GM21825 (cell line): ENCODE measurements around the gene CSF2.

Experiments used
- ATAC-seq: cut with Tn5 transposase; IDR thresholded peaks from one replicate; pipeline ENCODE4 v1.9.1; 2021; ENCODE audit warnings: mild to moderate bottlenecking, moderate library complexity; ENCODE audit not compliant: unreplicated experiment

Gene CSF2

DNA sequence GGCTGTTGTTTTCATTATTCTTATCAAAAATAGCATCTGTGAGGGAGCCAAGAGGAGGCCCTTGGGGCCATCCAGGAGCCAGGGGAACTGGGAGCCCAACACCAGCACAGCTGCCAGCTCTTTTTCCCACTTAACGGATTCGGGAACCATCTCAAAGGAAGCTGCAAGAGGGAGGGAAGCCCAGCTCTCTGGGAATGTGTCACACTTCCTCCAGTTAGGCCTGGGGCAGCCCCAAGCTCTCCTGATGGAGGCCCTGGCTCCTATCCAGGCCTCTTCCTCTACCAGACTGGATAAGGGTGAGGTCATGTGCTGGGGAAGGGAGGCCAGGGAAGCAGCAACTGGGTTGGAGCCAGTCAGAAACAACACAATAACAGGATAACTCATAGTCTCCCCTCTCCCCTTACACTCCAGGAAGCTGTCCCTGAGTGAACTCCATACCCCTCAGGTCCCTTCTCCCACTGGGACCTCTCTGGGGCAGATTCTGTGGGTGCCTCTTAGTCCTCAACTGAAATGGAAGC is 12.7 kb downstream of the CSF2 start:
- ATAC-seq, result no peak

DNA sequence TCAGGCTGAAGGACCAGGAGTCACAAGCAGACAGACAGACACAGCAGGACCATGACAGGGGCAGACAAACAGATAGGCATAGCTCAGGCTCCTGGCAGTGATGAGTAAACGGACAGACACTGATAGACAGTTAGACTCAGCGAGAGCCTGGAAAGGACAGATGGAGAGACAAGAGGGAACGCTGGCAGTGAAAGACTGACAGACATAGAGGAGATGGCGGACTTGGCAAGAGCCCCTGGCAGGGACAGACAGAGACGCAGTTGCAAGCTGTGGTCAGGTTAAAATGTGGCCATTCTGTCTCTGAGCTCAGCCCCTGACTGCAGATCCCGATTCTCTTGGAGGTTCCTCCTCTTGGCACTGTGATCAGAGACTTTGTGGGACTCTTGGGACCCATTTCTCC is 13.6 kb downstream of the CSF2 start:
- no peak for ATAC-seq

DNA sequence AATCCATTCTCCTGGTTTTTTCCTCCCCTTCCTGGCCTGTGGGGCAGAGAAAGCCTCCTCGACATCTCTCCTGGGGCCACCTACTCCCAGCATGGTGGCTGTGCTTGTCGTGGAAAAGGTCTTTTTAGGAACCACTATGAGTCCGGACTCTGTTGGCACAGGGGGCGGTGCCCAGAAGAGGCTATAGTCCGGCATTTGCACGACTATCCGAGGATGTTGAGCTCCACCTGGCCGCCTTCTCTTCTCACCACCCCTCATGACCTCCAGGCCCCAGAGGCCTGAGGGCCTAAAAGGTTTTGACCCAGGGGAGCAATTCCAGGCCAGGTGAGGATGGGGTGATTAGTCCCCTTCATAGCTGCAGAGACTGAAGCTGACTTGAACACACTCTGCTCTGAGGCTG is 14.1 kb downstream of the CSF2 start:
- ATAC-seq, result no peak

DNA sequence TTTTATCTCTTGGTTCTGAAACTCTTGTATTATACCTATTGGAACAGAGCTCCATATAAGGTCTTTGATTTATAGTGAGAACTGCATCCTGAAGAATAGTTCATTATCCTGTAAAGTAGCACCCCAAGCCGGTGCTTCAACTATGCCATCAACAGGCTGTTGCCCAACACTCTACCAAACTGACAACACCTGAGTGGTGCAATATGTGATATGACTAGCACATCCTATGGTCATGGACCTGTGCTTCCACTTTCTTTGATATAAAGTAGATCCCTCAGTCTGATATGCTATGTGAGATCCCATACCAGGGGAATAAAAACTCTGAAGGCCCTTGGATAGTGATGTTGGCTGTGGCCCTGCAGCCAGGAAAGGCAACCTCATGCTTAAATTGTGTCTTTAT is 15.8 kb downstream of the CSF2 start:
- no peak for ATAC-seq

DNA sequence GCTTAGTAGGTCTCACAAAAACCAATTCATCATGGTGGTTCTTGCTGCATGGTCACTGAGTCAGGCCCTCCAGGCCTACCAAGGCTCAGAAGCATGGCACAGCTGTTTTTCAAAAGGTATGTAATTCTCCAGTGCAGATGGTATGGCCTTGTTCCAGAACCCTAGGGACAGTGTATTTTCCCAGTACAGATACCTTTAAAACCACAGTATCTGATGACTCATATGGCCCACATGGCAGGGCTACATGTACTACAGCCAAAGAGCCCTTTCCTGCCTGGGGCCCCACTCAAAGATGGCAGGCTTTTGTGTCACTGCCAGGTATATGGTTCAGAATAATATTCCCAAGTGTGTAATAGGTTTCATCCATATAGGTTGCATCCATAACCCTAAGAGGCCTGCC is 16.5 kb downstream of the CSF2 start:
- no peak for ATAC-seq

DNA sequence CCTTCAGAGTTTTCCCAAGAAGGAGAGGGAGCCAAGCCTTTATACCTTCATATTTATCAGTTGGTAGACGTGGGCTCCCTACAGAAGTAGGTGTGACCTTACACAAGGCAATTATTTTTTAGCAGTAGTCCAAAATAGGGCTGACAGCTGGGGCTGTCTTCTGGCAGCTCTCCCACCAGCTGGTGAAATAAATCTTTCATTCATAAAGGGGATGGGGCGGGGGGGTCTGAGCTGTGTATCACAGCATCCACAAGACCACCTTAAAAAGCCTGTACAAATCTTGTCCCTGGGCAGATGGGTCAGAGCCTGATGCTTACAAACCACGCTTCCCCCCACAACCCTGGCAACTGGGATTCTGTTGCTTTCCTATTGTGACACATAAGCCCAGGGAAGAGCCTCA is 19.7 kb downstream of the CSF2 start:
- no peak for ATAC-seq

DNA sequence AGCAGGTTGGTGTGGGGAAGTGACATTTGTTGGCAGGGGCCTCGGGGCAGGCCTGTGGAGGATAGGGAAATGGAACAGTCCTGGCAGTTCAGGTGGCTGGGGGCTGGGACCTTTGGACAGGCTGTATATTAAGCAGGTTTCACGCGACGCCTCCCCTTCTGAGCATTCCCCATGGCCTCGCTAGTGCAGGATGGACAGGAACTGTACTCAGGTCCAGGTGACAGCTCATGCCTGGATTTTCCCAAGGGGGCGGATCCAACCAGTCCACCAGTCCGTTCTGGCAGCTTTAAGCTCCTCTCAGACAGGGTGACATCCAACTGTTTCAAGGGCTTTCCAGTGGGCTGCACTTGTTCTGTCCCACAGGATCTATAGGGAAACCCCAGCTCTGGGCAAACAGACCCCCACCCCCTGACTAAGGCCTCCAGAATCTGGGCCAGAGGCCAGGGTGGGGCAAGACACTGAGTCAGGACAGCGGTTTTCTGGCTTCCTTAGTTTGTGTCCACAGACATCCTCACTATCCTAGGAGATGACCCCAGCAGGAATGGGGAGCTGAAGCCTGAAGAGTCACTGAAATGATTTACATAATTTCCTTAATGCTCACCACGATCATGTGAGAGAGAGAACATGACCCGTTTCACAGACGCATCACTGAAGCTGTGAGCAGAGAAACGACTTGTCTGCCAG is 20.9 kb downstream of the CSF2 start:
- ATAC-seq, result no peak

DNA sequence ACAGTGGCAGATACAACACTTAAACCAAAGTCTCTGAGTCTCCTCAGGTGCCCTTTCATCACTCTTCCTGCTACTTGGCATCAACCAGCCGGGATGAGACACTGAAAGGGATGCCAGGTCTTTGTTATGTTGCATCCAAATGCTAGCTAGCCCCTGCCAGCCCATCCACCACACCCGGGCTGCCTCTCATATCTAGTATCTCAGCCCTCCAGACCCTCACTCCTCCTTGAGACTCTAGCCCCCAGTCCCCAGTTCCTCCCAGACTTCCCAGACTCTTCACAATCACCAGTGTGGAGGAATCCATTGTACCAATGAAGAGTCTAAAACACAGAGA is 21.5 kb downstream of the CSF2 start:
- ATAC-seq, result no peak

DNA sequence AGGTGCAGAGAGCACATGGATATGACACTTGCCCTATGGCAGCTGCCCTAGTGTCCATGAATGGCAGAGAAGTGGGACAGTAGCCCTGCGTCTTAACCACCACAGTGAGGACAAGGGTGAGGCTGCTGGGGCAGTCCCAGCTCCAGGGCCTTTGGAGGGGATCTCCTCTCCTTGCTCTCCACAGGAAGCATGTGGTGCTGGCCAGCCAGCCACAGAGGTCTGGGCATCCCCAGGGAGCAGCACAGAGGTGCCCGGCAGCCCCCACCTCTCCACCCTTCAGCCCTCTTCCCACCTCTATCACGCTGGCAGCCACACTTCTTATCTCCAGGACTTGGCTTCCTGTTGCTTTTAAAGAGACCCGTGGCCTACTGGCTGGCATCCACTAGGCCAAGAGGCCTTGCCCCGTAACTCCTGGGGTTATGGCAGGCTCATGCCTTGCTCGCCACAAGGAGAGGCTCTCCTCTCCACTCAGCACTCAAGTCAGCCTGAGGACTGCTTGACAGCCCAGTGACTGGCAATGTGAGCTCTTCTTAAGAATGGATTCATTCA is 21.9 kb downstream of the CSF2 start:
- no peak for ATAC-seq

DNA sequence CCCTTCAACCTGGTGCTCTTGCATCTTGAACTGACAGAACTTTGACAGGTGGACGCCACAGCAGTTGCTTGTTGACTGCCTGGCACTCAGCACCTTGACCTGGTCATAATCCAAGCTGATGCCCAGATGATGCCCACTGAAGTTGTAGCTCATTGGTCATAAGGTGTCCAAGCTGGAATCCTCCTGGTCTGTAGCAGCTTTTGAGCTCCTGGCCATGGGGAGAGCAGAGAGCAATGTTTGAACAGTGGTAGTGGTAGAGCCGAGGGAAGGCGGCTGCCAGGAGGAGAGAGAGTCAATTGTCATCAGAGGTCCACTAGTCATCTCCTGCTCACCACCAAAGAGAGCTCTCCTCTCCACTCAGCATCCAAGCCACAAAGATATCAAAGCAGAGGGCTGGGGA is 23.3 kb downstream of the CSF2 start:
- ATAC-seq, result no peak

DNA sequence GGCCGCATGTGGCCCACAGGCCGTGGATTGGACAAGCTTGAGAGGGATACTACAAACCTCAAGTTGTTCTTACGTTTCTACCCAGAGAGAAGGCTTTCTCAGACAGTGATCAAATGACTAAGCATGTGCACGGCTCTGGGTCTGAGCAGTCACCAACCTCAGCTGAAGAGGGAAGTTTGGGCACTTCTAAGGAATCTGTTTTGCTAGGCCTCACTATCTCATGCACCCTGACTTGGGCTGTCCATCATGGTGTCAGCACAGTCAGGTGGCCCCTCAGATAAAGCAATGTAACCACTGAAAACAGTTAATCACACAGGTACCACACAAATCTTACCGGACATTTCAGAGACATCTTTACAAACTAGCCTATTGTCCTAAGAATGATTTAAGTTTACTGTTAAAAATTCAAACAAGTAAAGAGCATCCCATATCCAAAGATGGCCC is 24.6 kb downstream of the CSF2 start:
- peak; percentile 25 for ATAC-seq

DNA sequence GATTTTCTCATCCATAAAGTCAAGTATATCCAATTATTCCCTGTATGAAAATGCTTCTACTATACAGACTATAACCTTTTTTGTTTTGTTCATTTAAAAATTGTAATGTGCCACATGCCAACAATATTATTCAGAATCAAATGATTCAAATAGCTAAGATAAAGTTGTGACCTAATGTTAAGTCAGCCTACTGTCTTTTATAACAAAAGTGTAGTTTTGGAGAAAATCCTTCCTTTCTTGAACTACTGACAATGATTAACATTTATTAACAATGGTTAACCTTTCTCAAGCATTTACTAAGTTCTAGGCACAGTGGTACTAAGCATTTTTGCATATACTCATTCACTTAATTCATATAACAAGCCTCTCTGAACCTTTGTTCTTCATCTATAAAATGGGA is 25.0 kb downstream of the CSF2 start:
- no peak for ATAC-seq

DNA sequence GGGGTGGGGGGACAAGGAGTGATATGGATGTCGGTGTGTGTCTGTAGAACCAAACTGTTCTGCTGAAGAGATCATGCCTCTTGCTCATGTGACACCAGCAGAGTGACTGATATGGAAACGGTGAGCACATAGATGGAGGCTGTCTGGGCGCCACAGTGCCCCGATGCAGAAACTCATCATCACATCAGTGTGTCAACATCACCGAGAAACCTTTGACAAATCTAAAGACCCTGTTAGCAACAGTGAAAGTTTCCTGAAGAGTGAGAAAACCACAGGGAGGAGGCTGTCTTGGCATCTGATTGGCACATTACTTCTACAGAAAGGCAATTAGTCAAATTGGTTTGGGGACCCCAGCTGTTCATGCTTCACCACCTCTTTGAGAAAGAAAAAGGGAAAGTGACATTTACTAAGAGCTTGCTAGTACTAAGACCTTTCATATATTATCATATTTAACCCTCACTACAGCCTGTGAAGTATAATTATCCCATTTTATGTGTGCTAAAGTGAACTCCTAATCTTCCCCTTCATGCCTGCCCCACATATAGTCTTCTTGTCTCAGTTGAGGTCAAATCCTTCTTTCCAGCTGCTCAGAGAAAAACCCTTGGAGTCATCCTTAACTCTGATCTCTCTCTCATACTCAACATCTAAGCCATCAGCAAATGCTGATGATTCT is 25.6 kb downstream of the CSF2 start:
- peak; percentile 43 for ATAC-seq

DNA sequence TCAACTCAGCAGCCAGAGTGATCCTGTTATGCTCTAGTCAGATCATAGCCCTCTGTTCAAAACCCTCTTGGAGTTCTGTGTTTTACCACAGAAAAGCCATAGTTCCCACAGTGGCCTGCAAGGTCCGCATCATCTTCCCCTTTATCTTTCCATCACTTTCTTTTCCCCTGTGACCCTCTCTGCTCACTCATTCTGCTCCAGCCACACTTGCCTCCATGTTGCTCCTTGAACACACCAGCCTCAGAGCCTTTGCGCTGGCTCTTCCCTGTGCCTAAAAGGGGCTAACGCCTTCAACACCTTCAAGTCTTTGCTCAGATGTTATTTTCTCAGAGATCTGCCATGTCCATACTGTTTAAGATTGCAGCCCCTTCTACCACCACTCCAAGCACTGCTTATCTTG is 26.3 kb downstream of the CSF2 start:
- ATAC-seq, result no peak

DNA sequence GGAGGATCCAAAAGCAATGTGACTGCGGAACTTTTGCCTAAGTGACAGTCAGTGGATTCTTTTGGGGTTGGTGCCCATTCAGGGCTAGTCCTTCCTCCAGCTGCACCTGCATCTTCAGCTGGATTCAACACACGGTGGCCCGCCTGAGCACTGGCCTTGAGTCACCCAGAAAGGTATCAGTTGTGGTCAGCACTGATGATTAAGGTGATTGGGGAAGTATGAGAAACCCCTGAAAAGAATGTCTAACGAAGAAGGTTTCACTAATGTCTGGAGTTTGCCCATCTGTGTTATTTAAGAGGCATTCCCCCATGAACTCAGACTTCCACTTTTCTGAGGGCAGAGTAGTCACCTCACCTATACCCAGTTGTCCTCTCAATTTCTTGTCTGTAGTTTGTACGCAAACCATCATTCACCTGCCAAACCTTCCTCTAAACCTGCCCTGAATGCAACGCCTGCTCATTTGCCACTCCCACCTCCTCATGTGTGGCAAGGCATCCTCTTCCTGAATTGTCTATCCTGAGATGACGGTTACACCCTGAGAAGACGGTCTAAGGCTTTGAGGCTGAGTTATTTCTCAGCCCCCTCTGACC is 27.2 kb downstream of the CSF2 start:
- peak; percentile 31 for ATAC-seq

DNA sequence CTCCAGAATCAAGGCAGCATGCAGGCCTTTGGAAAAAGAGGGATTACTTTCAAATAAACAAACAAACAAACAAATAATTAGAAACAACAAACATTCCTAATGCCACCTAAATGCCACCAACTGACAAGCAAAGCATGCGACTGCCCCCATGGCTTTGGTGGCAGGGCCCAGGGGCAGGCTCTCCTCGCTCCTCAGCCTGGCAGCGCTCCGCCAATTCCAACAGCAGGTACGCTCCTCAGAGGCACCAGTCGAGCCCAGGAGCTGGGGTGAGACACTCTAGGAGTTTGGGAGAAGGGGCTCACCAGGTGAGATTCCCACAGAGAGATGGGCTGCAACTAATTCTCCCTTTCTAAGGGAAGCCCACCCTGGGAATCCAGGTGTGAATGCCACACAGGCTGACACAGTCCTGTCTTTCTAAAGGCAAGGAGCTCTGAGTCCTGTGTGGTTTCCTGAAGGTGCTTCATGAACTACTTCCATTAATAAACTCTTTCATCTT is 27.8 kb downstream of the CSF2 start:
- no peak for ATAC-seq

DNA sequence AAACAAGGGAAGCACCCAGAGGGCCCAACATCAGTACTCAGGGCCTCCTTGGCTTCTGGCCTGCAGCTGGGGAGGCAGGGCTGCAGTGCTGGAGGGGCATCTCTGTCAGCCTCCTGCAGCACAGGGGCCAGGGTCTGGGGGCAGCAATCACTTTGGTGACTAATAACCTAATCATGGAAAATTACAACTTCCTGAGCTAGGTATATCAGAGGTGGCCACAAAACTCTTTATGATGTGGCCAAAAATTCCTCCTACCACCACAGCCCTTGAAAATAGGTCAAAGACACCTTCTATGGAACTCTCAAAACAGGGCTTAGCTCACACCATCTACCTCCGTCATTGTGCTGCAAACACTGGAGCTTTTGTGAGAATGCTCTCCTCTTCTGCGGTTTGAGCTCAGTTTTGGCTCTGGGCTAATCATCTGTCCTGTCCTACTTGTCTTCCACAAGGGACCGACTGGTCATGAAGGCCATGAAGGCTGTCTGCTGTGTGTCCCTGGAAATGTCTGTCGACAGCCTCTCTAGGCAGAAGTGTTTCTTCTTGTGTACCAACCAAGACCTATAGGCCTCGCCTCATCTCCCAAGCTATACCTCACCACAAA is 28.6 kb downstream of the CSF2 start:
- no peak for ATAC-seq

DNA sequence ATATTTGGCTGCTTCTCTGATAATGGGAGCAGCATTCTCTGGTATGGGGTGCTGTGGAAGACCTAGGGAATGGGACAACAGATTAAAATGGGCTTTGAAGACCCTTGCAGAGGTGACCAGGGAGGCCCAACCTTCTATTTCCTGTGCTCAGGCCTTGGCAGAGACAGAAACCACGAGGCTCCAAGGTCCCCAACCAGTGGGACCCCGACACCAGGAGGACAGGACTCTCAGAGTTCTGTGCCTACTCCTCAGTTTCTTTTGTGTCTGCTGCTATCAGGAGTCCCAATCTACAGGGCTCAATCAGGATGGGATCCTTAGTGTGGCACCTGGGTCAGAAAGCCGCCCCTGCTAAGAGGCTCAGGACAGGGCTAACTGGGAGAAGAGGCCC is 29.3 kb downstream of the CSF2 start:
- ATAC-seq, result no peak

DNA sequence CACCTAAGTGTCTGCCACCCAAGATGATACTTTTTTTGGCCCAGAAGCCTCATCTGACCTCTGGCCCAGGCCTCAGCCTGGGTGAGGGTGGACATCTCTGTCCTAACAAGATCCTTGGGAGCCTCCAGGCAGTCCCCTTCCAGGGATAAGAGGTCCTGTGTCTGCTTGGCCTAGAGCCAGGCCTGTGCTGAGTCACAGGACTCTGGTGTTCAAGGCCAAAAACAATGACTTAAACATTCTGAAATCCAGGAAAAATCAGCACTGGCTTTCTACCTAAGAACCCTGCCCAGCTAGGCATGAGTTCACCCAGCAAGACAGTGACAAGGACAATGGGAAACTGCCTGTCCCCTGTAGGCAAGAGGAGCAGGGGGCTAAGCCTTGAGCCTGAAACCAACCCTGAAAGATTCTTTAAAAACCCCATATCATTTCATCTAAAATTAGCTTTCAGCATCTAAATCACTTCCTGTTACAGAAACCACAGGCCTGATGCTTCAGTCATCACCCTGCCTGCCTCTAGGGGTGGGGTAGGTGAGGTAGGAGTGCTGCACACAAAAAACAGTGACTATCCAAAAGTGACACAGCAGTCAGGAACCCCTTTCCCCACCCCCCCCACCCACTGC is 29.9 kb downstream of the CSF2 start:
- ATAC-seq, result peak; percentile 73

DNA sequence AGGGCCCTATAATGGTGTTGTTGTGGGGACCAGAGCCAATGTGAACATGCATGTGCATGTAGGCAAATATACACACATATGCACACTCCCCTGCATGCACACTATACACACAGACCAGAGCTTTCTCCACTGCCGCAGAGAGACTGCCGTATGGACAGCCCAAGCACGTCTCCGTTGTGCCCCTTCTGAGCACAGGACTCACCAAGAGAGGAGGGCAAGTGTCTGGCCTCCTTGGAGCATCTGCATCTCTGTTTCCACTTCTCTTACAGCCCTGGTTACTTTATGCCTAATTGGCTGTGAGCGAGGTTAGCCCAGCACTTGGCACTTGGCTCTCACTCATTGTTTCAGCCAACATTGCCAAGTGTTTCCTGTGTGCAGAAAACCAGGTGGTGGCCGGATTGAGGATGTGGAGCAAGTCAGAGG is 30.4 kb downstream of the CSF2 start:
- peak; percentile 22 for ATAC-seq

DNA sequence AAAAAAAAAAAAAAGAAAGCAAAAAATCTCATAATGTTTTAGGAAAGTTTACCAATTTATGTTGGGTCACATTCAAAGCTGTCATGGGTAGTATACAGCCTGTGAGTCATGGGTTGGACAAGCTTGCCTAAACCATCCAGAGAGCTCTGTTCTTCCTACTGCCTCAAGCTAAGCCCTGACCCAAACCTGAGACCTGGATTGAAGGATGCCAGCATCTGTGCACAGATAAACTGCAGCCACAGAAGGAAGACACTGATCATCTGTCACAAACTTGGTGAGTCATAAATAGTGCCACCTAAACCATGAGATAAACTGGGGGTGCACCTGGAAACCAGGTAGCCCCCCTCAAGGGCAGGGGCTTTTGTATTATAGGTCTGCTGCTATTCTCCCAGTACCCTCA is 31.0 kb downstream of the CSF2 start:
- no peak for ATAC-seq
